Brain microvascular endothelial cell (primary cell): ENCODE measurements around the gene RGN.

Source experiments
- DNase-seq: peaks from one replicate; pipeline ENCODE4 v3.0.0-alpha.2; 2020
- H3K27ac ChIP-seq: fragments of 250-450 bp; sonication (Bioruptor Pico); 2 replicates; pipeline ENCODE4 v1.5.1; 2020; ENCODE audit warnings: mild to moderate bottlenecking, moderate library complexity
- H3K27me3 ChIP-seq: fragments of 250-450 bp; sonication (Bioruptor Pico); replicated peaks from 2 replicates; pipeline ENCODE4 v1.5.1; 2020; ENCODE audit warnings: mild to moderate bottlenecking
- H3K36me3 ChIP-seq: fragments of 250-450 bp; sonication (Bioruptor Pico); replicated peaks from 2 replicates; pipeline ENCODE4 v1.5.1; 2020; ENCODE audit warnings: mild to moderate bottlenecking
- H3K4me3 ChIP-seq: 2 replicates; pipeline ENCODE4 v1.5.1; 2011; ENCODE audit warnings: low read depth, mild to moderate bottlenecking, control low read depth, low read length, moderate library complexity
- in situ Hi-C: cut with HindIII; loops from 2 replicates; pipeline ENCODE4 v1.10.0; 2017; ENCODE audit warnings: low sequenced_read_pairs, low pct_ligation_motif_present
- TF ChIP-seq, protein P1 (sequence below): IDR thresholded peaks from 2 replicates; pipeline ENCODE4 v1.5.1; 2011; ENCODE audit warnings: low read depth, mild to moderate bottlenecking, moderate library complexity, low read length, control low read depth, inconsistent platforms; ENCODE audit errors: missing control alignments

Gene RGN

GRCh38 chrX:47091149-47091775 lies 13.0 kb downstream of the RGN start:
- Histone ChIP-seq H3K27me3 (no peaks in the 10 kb centered on the region), H3K36me3 (no peaks in the 10 kb centered on the region), H3K4me3 (no peak overlapping the region), H3K27ac (no peak overlapping the region)
- in situ Hi-C loops = no loop called here
- TF ChIP-seq, protein P1, sequence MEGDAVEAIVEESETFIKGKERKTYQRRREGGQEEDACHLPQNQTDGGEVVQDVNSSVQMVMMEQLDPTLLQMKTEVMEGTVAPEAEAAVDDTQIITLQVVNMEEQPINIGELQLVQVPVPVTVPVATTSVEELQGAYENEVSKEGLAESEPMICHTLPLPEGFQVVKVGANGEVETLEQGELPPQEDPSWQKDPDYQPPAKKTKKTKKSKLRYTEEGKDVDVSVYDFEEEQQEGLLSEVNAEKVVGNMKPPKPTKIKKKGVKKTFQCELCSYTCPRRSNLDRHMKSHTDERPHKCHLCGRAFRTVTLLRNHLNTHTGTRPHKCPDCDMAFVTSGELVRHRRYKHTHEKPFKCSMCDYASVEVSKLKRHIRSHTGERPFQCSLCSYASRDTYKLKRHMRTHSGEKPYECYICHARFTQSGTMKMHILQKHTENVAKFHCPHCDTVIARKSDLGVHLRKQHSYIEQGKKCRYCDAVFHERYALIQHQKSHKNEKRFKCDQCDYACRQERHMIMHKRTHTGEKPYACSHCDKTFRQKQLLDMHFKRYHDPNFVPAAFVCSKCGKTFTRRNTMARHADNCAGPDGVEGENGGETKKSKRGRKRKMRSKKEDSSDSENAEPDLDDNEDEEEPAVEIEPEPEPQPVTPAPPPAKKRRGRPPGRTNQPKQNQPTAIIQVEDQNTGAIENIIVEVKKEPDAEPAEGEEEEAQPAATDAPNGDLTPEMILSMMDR = no peak
- DNase-seq = no peak

- in situ Hi-C loops = no loop called here
- Histone ChIP-seq H3K27me3 (no peaks in the 10 kb centered on the region), H3K27ac (no peak overlapping the region), H3K4me3 (no peak overlapping the region), H3K36me3 (no peaks in the 10 kb centered on the region)
- TF ChIP-seq, protein P1 = peak; percentile 62
- peak; percentile 20 for DNase-seq
Measured at GRCh38 chrX:47093248-47093647, 15.0 kb downstream of the RGN start.

- in situ Hi-C loops = no loop called here
- no peaks in the 10 kb centered on the region for H3K36me3 ChIP-seq
- no peak for DNase-seq
- no peak overlapping the region for H3K27ac ChIP-seq
- no peaks in the 10 kb centered on the region for H3K27me3 ChIP-seq
- H3K4me3 ChIP-seq = no peak overlapping the region
- TF ChIP-seq, protein P1 = no peak
Measured at GRCh38 chrX:47093860-47094259, 15.6 kb downstream of the RGN start.

DNA sequence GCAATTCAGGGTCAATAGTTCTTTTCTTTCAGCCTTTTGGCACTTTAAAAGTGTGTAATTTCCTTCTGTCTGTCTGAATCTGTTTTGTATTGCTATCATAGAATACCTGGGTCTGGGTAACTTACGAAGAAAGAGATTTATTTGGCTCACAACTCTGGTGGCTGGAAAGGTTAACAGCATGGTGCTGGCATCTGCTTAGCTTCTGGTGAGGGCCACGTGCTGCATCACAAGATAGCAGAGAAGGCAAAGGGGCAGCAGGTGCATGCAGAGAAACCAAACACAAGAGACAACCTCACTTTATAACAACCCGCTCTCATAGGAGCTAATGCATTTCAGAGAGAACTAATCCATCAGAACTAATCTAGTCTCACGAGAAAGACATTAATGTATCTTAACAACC lies 18.8 kb downstream of the RGN start:
- no peak for DNase-seq
- H3K36me3 ChIP-seq = no peaks in the 10 kb centered on the region
- in situ Hi-C loops = no loop called here
- no peak overlapping the region for H3K27ac ChIP-seq
- TF ChIP-seq, protein P1 = no peak
- H3K27me3 ChIP-seq = no peaks in the 10 kb centered on the region
- no peak overlapping the region for H3K4me3 ChIP-seq

DNA sequence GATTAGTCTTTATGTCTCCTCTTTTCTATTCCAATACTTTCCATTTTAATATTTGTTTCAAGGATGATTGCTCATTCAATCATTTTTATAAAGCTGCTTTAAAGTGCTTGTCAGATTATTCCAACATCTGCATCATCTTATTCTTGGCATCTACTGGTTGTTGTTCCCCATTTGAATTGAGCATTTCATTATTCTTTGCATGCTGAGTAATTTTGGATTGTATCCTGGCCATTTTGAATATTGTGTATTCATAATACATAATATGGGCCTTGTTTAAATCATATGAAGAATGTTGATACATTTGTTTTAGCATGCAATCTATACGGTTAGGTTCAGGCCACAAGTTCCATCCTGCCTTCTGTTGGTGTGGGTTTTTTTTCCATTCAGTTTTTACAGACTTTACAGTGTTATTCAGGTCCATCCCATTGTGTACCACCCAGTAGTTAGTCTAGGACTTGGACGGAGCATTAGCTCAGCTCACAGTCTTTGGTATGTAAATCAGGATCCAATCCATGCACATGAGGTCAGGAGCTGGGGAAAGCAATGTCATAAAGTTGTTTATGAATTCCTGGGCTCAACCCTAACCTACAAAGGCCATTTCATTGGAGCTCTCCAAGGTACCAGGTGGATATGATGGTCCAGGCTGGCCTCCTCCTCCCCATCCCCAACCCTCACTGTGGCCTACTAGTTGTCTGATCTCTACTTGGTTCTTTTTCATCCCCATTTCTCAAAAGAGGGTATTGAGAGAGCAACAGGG lies 20.3 kb downstream of the RGN start:
- TF ChIP-seq, protein P1 = no peak
- H3K27me3 ChIP-seq = no peaks in the 10 kb centered on the region
- in situ Hi-C loops = no loop called here

More for the DNA sequence above, 20.3 kb downstream of the RGN start:
- no peak overlapping the region for H3K4me3 ChIP-seq
- no peaks in the 10 kb centered on the region for H3K36me3 ChIP-seq
- H3K27ac ChIP-seq = no peak overlapping the region
- no peak for DNase-seq
